Skeletal muscle tissue (tissue), 4 donors: ENCODE data around the gene SNAPC2. TPM values are rescaled to one million over a fixed set of nuclear protein-coding genes. Genes with fewer than 3 reads are reported as not detected.

ENCODE experiments used
- H3K27ac ChIP-seq: one replicate; pipeline ENCODE4 v1.7.0; 2013; ENCODE audit warnings: mild to moderate bottlenecking, low read depth, low read length, inconsistent platforms
- H3K27me3 ChIP-seq, 3 donors: one replicate each; pipeline ENCODE4 v1.7.0; 2013; ENCODE audit warnings: low read length in 3 of 3; ENCODE audit not compliant: control insufficient read depth in 3 of 3, insufficient read depth in 3 of 3
- H3K36me3 ChIP-seq, 3 donors: one replicate each; pipeline ENCODE4 v1.7.0; 2013; ENCODE audit warnings: low read length in 3 of 3; ENCODE audit not compliant: control insufficient read depth in 3 of 3, insufficient read depth in 3 of 3
- H3K4me1 ChIP-seq, 3 donors: one replicate each; pipeline ENCODE4 v1.7.0; 2013; ENCODE audit warnings: low read length in 3 of 3, mild to moderate bottlenecking in 3 of 3; ENCODE audit not compliant: control insufficient read depth in 3 of 3, insufficient read depth in 3 of 3
- H3K4me3 ChIP-seq, 3 donors: one replicate each; pipeline ENCODE4 v1.7.0; 2013; ENCODE audit warnings: low read length in 3 of 3
- H3K9ac ChIP-seq, 3 donors: one replicate each; pipeline ENCODE4 v1.7.0; 2013; ENCODE audit warnings: low read length in 3 of 3, mild to moderate bottlenecking in 3 of 3, moderate library complexity in 2 of 3, low read depth in 1 of 3
- H3K9me3 ChIP-seq, 3 donors: one replicate each; pipeline ENCODE4 v1.7.0; 2013; ENCODE audit warnings: low read length in 3 of 3; ENCODE audit not compliant: control insufficient read depth in 3 of 3
- total RNA-seq: library from RNA; depleted of rRNA; stranded (reverse); fragments of >200 nt; gene quantifications from one replicate; pipeline ENCODE4 v1.2.3, GENCODE V29; 2014
- donor health status: Osteomylitis.

SNAPC2 gene
- total RNA-seq, 1 donor from 2014 or later: 6.3 TPM

DNA sequence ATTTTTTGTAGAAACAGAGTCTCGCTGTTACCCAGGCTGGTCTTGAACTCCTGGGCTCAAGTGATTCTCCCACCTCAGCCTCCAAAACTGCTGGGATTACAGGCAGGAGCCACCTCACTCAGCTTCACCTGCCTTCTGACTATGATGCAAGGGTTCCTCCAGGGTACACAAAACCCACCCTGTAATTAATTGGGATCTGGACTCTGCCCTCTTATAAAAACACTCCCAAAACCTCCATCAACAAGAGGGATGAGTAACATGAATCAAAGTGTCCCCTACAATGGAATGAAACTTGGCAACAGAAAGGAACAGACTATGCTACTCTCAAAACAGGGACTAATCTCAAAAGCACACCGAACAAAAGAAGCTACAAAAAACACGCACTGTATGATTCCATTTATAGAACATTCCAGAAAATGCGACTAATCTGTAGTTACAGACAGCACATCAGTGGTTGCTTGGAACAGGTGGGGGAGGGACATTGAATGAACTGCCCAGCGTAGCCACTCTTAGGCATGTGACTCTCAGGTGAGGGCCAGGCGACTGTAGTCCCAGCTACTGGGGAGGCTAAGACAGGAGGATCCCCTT, 42.8 kb upstream of the SNAPC2 start:
- Histone ChIP-seq H3K9ac (no peak overlapping the region), H3K36me3 (no peaks in the 10 kb centered on the region), H3K27ac (no peak overlapping the region), H3K4me1 (peaks cover 0 to 5% (median 3%) of the 10 kb centered on the region in 3 donors), H3K27me3 (peaks cover 23 to 39% (median 32%) of the 10 kb centered on the region in 3 donors), H3K9me3 (no peaks in the 10 kb centered on the region), H3K4me3 (no peak overlapping the region)

- Histone ChIP-seq H3K4me3 (no peak overlapping the region), H3K9ac (no peak overlapping the region), H3K9me3 (no peaks in the 10 kb centered on the region), H3K36me3 (no peaks in the 10 kb centered on the region), H3K27ac (no peak overlapping the region), H3K27me3 (peaks cover 13 to 26% (median 15%) of the 10 kb centered on the region in 3 donors), H3K4me1 (peaks cover 0 to 5% (median 3%) of the 10 kb centered on the region in 3 donors)
Observed at GRCh38 chr19:7879111-7879807, 40.9 kb upstream of the SNAPC2 start.

DNA sequence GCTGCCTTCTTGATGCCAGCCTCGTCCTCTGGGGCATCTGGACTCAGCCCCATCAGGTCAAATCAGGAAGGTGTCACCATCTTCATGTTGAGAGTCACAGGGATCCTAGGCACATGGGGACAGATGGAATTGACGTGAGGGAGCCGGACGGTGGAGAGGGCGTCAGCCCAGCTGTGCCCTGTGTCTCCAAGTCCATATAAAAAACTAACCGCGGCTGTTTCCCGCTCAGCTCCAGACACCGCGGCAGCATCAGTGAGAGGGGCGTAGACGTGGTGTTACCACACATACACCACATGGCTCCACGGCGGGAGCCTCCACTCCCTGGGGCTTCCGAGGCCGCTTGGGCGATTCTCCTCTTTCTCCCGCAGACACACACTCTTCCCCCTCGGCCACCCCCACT, 40.3 kb upstream of the SNAPC2 start:
- Histone ChIP-seq H3K9ac (no peak overlapping the region), H3K27me3 (peaks cover 7 to 20% (median 9%) of the 10 kb centered on the region in 3 donors), H3K4me1 (no peaks in the 10 kb centered on the region), H3K27ac (no peak overlapping the region), H3K9me3 (no peaks in the 10 kb centered on the region), H3K4me3 (no peak overlapping the region), H3K36me3 (no peaks in the 10 kb centered on the region)

DNA sequence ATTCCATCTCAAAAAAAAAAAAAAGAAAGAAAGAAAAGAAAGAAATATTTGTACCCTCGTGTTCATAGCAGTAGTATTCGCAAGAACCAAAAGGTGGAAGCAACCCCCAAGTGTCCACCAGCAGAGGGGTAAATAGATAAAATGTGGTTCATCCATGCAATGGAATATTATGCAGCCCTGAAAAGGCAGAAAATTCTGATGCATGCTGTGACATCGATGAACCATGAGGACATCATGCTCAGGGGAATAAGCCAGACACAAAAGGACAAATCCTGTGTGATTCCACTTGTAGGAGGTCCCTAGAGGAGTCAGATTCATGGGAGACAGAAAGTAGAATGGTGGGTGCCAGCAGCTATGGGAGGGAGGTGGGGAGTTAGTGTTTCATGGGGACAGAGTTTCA, 38.2 kb upstream of the SNAPC2 start:
- Histone ChIP-seq H3K36me3 (no peaks in the 10 kb centered on the region), H3K4me1 (no peaks in the 10 kb centered on the region), H3K27ac (no peak overlapping the region), H3K27me3 (peaks cover 2 to 14% (median 13%) of the 10 kb centered on the region in 3 donors), H3K4me3 (no peak overlapping the region), H3K9ac (no peak overlapping the region), H3K9me3 (no peaks in the 10 kb centered on the region)

DNA sequence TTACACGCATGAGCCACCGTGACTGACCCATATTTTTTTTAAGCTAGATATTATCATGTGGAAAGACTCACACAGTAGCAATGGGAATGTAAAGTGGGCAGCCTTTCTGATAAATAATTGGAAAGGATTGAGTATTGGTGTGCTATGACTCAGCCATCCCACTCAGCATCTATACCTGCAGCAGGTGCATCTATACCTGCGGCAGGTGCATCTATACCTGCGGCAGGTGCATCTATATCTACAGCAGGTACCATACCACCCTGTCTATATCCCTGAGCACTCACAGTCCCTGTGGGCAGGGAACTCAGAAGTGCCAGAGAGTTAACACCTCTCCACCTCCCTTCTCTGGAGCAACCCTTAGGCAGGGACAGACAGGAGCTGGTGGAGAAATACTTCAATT, 37.0 kb upstream of the SNAPC2 start:
- Histone ChIP-seq H3K4me1 (no peaks in the 10 kb centered on the region), H3K9ac (no peak overlapping the region), H3K9me3 (no peaks in the 10 kb centered on the region), H3K36me3 (no peaks in the 10 kb centered on the region), H3K4me3 (no peak overlapping the region), H3K27me3 (peaks cover 10 to 15% (median 10%) of the 10 kb centered on the region in 3 donors), H3K27ac (no peak overlapping the region)

GRCh38 chr19:7883796-7884570, 36.2 kb upstream of the SNAPC2 start:
- no peaks in the 10 kb centered on the region for H3K36me3 ChIP-seq
- no peak overlapping the region for H3K27ac ChIP-seq
- no peaks in the 10 kb centered on the region for H3K9me3 ChIP-seq
- H3K4me1 ChIP-seq: no peaks in the 10 kb centered on the region
- no peak overlapping the region for H3K9ac ChIP-seq
- peaks cover 17 to 22% (median 17%) of the 10 kb centered on the region in 3 donors for H3K27me3 ChIP-seq
- H3K4me3 ChIP-seq: no peak overlapping the region

DNA sequence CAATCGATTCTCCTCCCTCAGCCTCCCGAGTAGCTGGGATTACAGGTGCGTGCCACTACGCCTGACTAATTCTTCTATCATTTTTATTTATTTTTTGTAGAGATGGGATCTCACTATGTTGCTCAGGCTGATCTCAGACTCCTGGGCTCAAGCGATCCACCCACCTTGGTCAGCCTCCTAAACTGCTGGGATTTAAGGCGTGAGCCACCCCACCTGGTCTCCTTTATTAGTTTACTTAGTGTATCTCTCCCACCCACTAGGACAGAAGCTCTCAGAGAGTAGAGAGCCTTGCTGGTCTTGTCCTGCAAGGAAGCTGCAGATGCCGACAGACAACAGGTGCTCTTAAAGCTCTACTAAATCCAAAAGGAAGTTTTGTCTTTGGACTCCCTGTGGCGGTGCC, 34.3 kb upstream of the SNAPC2 start:
- H3K9ac ChIP-seq: no peak overlapping the region
- no peak overlapping the region for H3K27ac ChIP-seq
- H3K4me3 ChIP-seq: no peak overlapping the region
- no peaks in the 10 kb centered on the region for H3K4me1 ChIP-seq
- no peaks in the 10 kb centered on the region for H3K9me3 ChIP-seq
- peaks cover 18 to 23% (median 19%) of the 10 kb centered on the region in 3 donors for H3K27me3 ChIP-seq
- no peaks in the 10 kb centered on the region for H3K36me3 ChIP-seq

- no peaks in the 10 kb centered on the region for H3K36me3 ChIP-seq
- H3K9me3 ChIP-seq: no peaks in the 10 kb centered on the region
- H3K9ac ChIP-seq: no peak overlapping the region
- H3K27ac ChIP-seq: no peak overlapping the region
- H3K4me3 ChIP-seq: no peak overlapping the region
- H3K27me3 ChIP-seq: peaks cover 18 to 27% (median 21%) of the 10 kb centered on the region in 3 donors
- H3K4me1 ChIP-seq: no peaks in the 10 kb centered on the region
Observed at GRCh38 chr19:7887408-7888144, 32.6 kb upstream of the SNAPC2 start.

GRCh38 chr19:7888145-7888825, 31.9 kb upstream of the SNAPC2 start, which contains the start of gene LRRC8E:
Gene LRRC8E (plus strand): TSS chr19:7888510. CDS start chr19:7895604, 7,094 bp downstream.
- H3K27me3 ChIP-seq: peaks cover 18 to 29% (median 21%) of the 10 kb centered on the region in 3 donors
- H3K27ac ChIP-seq: no peak within 1 kb of the TSS
- H3K36me3 ChIP-seq: no peaks in the 10 kb centered on the region
- no peaks in the 10 kb centered on the region for H3K4me1 ChIP-seq
- no peak within 1 kb of the TSS for H3K9ac ChIP-seq
- H3K4me3 ChIP-seq: no peak within 1 kb of the TSS
- no peaks in the 10 kb centered on the region for H3K9me3 ChIP-seq
